K562 (cell line): ENCODE measurements around the gene ACSBG1. TPM values are rescaled to one million over a fixed set of nuclear protein-coding genes. Genes with fewer than 3 reads are reported as not detected.

ENCODE experiments used
- ASH1L ChIP-seq: fragments of 450-650 bp; IDR thresholded peaks from 2 replicates; pipeline ENCODE4 v1.6.1; 2018; ENCODE audit warnings: borderline replicate concordance, mild to moderate bottlenecking, low read depth; ENCODE audit not compliant: partially characterized antibody
- ATF1 ChIP-seq, 2 experiments: fragments of 450-650 bp in 1 of 2; IDR thresholded peaks; 2 replicates each; pipeline ENCODE4 v1.6.1; 2016; ENCODE audit warnings: missing compliant biosample characterization in 1 of 2, missing genetic modification characterization in 1 of 2
- C11orf30 ChIP-seq: fragments of 450-650 bp; IDR thresholded peaks from 2 replicates; pipeline ENCODE4 v1.6.1; 2016; ENCODE audit warnings: low read depth, mild to moderate bottlenecking
- CEBPB ChIP-seq: fragments of 450-650 bp; IDR thresholded peaks from 2 replicates; pipeline ENCODE4 v1.6.1; 2016; ENCODE audit warnings: missing genetic modification characterization, missing compliant biosample characterization
- CTBP1 ChIP-seq: fragments of 450-650 bp; IDR thresholded peaks from 2 replicates; pipeline ENCODE4 v1.6.1; 2016; ENCODE audit warnings: borderline replicate concordance
- DMBX1 ChIP-seq: fragments of 250-450 bp; sonication (Bioruptor Pico); IDR thresholded peaks from 2 replicates; pipeline ENCODE4 v1.8.0; 2022; ENCODE audit warnings: inconsistent platforms, mild to moderate bottlenecking, moderate library complexity, borderline replicate concordance
- ETV5 ChIP-seq: sonication (generic); formaldehyde crosslinking; IDR thresholded peaks from 2 replicates; pipeline ENCODE4 v1.4.0; 2020; ENCODE audit warnings: low read depth, mild to moderate bottlenecking, missing genetic modification reagents
- GTF2F1 ChIP-seq: IDR thresholded peaks from 2 replicates; pipeline ENCODE4 v1.6.1; 2011; ENCODE audit warnings: low read depth, low read length, improper control_type of control experiment
- HNRNPH1 ChIP-seq: fragments of 200-400 bp; formaldehyde crosslinking; optimal IDR thresholded peaks from 2 replicates; pipeline ENCODE3; 2017; ENCODE audit warnings: low read depth, mild to moderate bottlenecking, low read length, moderate library complexity
- HNRNPK ChIP-seq: fragments of 200-400 bp; formaldehyde crosslinking; IDR thresholded peaks from one replicate; pipeline ENCODE4 v1.6.1; 2018; ENCODE audit warnings: mild to moderate bottlenecking, low read depth, low read length; ENCODE audit not compliant: poor library complexity, severe bottlenecking
- KDM4B ChIP-seq, 2 experiments: fragments of 450-650 bp in 1 of 2; sonication (generic) in 1 of 2; IDR thresholded peaks; 2 replicates each; pipeline ENCODE4 v1.6.1; 2016 to 2017; ENCODE audit warnings: borderline replicate concordance in 2 of 2, antibody characterized with exemption in 1 of 2, low read depth in 1 of 2, mild to moderate bottlenecking in 1 of 2
- MEIS2 ChIP-seq: fragments of 450-650 bp; IDR thresholded peaks from 2 replicates; pipeline ENCODE4 v1.6.1; 2014; ENCODE audit warnings: mild to moderate bottlenecking; ENCODE audit not compliant: partially characterized antibody
- NCOA2 ChIP-seq, 2 experiments: fragments of 450-650 bp; IDR thresholded peaks; 2 replicates each; pipeline ENCODE4 v1.6.1; 2018; ENCODE audit warnings: mild to moderate bottlenecking in 2 of 2, moderate library complexity in 1 of 2; ENCODE audit not compliant: partially characterized antibody in 2 of 2
- NFIC ChIP-seq: fragments of 450-650 bp; IDR thresholded peaks from 2 replicates; pipeline ENCODE4 v1.6.1; 2017; ENCODE audit warnings: mild to moderate bottlenecking, inconsistent platforms
- NR3C1 ChIP-seq: sonication (generic); formaldehyde crosslinking; IDR thresholded peaks from 2 replicates; pipeline ENCODE4 v1.8.1; 2022; ENCODE audit warnings: missing genetic modification reagents
- RBM22 ChIP-seq: fragments of 200-400 bp; formaldehyde crosslinking; IDR thresholded peaks from 2 replicates; pipeline ENCODE4 v1.6.1; 2018; ENCODE audit warnings: low read length, low read depth; ENCODE audit not compliant: poor library complexity, severe bottlenecking
- SMARCA4 ChIP-seq: fragments of 450-650 bp; IDR thresholded peaks from 2 replicates; pipeline ENCODE4 v1.6.1; 2016
- TCF7 ChIP-seq: sonication (generic); IDR thresholded peaks from 2 replicates; pipeline ENCODE4 v1.6.1; 2016; ENCODE audit warnings: antibody characterized with exemption, borderline replicate concordance
- TGIF2 ChIP-seq: sonication (generic); formaldehyde crosslinking; IDR thresholded peaks from 2 replicates; pipeline ENCODE4 v1.8.1; 2022; ENCODE audit warnings: mild to moderate bottlenecking, missing genetic modification reagents, moderate library complexity
- ZNF23 ChIP-seq: fragments of 250-450 bp; sonication (Bioruptor Pico); IDR thresholded peaks from 2 replicates; pipeline ENCODE4 v1.4.0; 2020; ENCODE audit warnings: mild to moderate bottlenecking
- ZNF311 ChIP-seq: fragments of 250-450 bp; sonication (Bioruptor Pico); IDR thresholded peaks from 2 replicates; pipeline ENCODE4 v1.4.0; 2020; ENCODE audit warnings: mild to moderate bottlenecking, moderate library complexity
- ZNF354B ChIP-seq: fragments of 250-450 bp; sonication (Bioruptor Pico); IDR thresholded peaks from 2 replicates; pipeline ENCODE4 v1.4.0; 2020
- ZNF75A ChIP-seq: fragments of 450-650 bp; formaldehyde crosslinking; IDR thresholded peaks from 2 replicates; pipeline ENCODE4 v1.4.0; 2020; ENCODE audit warnings: mild to moderate bottlenecking
- polyA plus RNA-seq, 8 experiments: library from polyadenylated mRNA; depleted of rRNA in 4 of 8; stranded (reverse) in 5 of 8; unstranded in 3 of 8; fragments of >200 nt; fragmentation: Nextera tagmentation in 2 of 8; fragmentation: Illumina TruSeq in 1 of 8; extraction: Ambion mirVana in 2 of 8; extraction: Trizol in 1 of 8; gene quantifications; 2 replicates each; pipeline versions ENCODE4 v1.2.1 to v1.2.3, GENCODE V29; 2011 to 2014; ENCODE audit warnings: inconsistent platforms in 1 of 8, missing spikeins in 1 of 8
- total RNA-seq, 7 experiments: library from RNA; depleted of rRNA in 6 of 7; stranded (reverse); fragments of >200 nt in 6 of 7; fragmentation: Illumina TruSeq in 2 of 7; extraction: Trizol in 2 of 7; gene quantifications; 2 replicates each; pipeline versions ENCODE4 v1.2.1 to v1.2.3, GENCODE V29; 2011 to 2021; ENCODE audit warnings: low replicate concordance in 1 of 7
- TF ChIP-seq, protein P1 (sequence below): fragments of 450-650 bp; IDR thresholded peaks from 2 replicates; pipeline ENCODE4 v1.6.1; 2017; ENCODE audit warnings: antibody characterized with exemption, mild to moderate bottlenecking
- TF ChIP-seq, protein P2 (sequence below): fragments of 450-650 bp; formaldehyde crosslinking; IDR thresholded peaks from 2 replicates; pipeline ENCODE4 v1.4.0; 2020; ENCODE audit warnings: mild to moderate bottlenecking, moderate library complexity

ACSBG1 gene
- total and polyA plus RNA-seq, 9 of the 15 experiments (the other 6 are each of a cell fraction or from before 2014, with no cell fraction given) = 0.36 to 6.4 (median 2.5) TPM

DNA sequence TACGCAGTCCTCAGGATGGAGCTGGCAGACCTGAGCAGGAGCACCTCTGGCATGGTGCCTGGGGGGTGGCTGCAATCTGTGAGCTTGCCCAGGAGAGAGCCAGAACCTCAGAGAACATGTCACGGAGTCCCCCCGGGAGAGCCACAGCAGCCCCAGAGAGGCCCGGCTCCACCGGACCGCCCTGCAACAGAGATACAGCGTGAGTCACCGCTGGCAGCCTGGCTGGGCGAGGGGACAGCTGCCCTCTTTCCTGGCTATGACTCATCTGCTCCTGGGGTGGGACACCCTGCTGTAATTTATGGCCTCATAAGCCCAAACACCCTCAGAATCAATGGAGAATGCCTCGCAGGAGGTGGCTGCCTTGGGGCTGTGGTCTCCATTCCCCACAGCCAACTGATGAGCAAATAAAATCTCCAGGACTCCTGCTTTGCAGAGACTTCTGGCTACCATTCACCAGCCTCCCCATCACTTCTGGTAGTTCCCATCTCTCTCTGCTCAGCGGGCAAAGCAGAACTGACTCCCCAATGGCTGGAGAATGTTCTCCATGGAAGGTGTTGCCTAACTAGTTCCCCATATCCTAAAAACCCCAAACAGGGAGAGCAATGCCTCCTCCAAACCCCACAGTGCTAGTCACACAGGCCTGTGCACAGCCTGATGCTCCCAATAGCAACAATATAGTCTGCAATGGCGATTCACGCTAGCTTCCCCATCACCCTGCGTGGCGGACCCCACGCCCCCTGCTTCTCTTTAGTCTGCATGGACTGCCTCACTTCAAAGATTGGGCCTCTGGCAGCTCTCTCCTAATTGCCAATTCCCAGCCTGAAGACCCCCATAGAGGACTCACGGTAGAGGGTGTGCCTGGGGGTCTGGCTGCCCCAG, 21.6 kb downstream of the ACSBG1 start (continued):
- peak; percentile 96 for TF ChIP-seq MEIS2
- TF ChIP-seq RBM22 = no peak
- TF ChIP-seq HNRNPH1 = no peak
- TF ChIP-seq NCOA2 (IDR thresholded peaks at IDR 0.05; ENCODE audit: partially characterized antibody in 2 of 2) = no peak
- no peak for TF ChIP-seq ZNF354B (CRISPR knock-in tag)
- TF ChIP-seq CEBPB (tag) = no peak
- no peak for TF ChIP-seq ZNF23 (CRISPR knock-in tag)
- TF ChIP-seq CTBP1 = peak; percentile 55; the same call in 1 of the 2 replicates
- no peak for TF ChIP-seq DMBX1 (CRISPR knock-in tag)
- TF ChIP-seq SMARCA4 = peak; percentile 88
- TF ChIP-seq KDM4B (IDR thresholded peaks at IDR 0.05; ENCODE audit: borderline replicate concordance in 2 of 2, low read depth in 1 of 2) = no peak
- no peak for TF ChIP-seq NR3C1 (CRISPR knock-in tag)
- TF ChIP-seq TGIF2 (CRISPR knock-in tag) = no peak
- no peak for TF ChIP-seq GTF2F1
- no peak for TF ChIP-seq ZNF311 (CRISPR knock-in tag)
- TF ChIP-seq, protein P1, sequence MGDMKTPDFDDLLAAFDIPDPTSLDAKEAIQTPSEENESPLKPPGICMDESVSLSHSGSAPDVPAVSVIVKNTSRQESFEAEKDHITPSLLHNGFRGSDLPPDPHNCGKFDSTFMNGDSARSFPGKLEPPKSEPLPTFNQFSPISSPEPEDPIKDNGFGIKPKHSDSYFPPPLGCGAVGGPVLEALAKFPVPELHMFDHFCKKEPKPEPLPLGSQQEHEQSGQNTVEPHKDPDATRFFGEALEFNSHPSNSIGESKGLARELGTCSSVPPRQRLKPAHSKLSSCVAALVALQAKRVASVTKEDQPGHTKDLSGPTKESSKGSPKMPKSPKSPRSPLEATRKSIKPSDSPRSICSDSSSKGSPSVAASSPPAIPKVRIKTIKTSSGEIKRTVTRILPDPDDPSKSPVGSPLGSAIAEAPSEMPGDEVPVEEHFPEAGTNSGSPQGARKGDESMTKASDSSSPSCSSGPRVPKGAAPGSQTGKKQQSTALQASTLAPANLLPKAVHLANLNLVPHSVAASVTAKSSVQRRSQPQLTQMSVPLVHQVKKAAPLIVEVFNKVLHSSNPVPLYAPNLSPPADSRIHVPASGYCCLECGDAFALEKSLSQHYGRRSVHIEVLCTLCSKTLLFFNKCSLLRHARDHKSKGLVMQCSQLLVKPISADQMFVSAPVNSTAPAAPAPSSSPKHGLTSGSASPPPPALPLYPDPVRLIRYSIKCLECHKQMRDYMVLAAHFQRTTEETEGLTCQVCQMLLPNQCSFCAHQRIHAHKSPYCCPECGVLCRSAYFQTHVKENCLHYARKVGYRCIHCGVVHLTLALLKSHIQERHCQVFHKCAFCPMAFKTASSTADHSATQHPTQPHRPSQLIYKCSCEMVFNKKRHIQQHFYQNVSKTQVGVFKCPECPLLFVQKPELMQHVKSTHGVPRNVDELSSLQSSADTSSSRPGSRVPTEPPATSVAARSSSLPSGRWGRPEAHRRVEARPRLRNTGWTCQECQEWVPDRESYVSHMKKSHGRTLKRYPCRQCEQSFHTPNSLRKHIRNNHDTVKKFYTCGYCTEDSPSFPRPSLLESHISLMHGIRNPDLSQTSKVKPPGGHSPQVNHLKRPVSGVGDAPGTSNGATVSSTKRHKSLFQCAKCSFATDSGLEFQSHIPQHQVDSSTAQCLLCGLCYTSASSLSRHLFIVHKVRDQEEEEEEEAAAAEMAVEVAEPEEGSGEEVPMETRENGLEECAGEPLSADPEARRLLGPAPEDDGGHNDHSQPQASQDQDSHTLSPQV = no peak
- TF ChIP-seq ETV5 = no peak
- TF ChIP-seq C11orf30 = no peak
- TF ChIP-seq ATF1 (CRISPR knock-in tag; IDR thresholded peaks at IDR 0.05) = no peak
- no peak for TF ChIP-seq ATF1 (tag; IDR thresholded peaks at IDR 0.05)
- no peak for TF ChIP-seq NFIC
- TF ChIP-seq HNRNPK = no peak
- TF ChIP-seq, protein P2, sequence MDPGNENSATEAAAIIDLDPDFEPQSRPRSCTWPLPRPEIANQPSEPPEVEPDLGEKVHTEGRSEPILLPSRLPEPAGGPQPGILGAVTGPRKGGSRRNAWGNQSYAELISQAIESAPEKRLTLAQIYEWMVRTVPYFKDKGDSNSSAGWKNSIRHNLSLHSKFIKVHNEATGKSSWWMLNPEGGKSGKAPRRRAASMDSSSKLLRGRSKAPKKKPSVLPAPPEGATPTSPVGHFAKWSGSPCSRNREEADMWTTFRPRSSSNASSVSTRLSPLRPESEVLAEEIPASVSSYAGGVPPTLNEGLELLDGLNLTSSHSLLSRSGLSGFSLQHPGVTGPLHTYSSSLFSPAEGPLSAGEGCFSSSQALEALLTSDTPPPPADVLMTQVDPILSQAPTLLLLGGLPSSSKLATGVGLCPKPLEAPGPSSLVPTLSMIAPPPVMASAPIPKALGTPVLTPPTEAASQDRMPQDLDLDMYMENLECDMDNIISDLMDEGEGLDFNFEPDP (CRISPR knock-in tag) = no peak
- TF ChIP-seq TCF7 = no peak
- TF ChIP-seq ASH1L = no peak
- TF ChIP-seq ZNF75A = no peak
